H1 (cell line): ENCODE results near the gene CMYA5.

Experiments
- ATF3 ChIP-seq: IDR thresholded peaks from 2 replicates; pipeline ENCODE4 v1.6.1; 2011; ENCODE audit warnings: low read depth, mild to moderate bottlenecking, low read length; ENCODE audit not compliant: insufficient read depth
- CBX8 ChIP-seq: fragments of 300-800, 300-1000 bp; sonication (generic); IDR thresholded peaks from 2 replicates; pipeline ENCODE4 v1.7.1; 2016; ENCODE audit warnings: low read depth, low read length, borderline replicate concordance
- CEBPB ChIP-seq: IDR thresholded peaks from 2 replicates; pipeline ENCODE4 v1.6.1; 2012; ENCODE audit warnings: low read depth, low read length
- CREB1 ChIP-seq: IDR thresholded peaks from 2 replicates; pipeline ENCODE4 v1.6.1; 2012; ENCODE audit warnings: inconsistent platforms
- CTCF ChIP-seq, 3 experiments: IDR thresholded peaks; 1 replicate in 2 of 3; 2 replicates in 1 of 3; pipeline versions ENCODE4 v1.5.1 to v1.6.1; 2011; ENCODE audit warnings: low read length in 3 of 3, mild to moderate bottlenecking in 3 of 3, inconsistent platforms in 2 of 3, low read depth in 1 of 3, moderate library complexity in 1 of 3; ENCODE audit not compliant: insufficient read depth in 1 of 3; ENCODE audit errors: control extremely low read depth in 1 of 3
- EGR1 ChIP-seq: IDR thresholded peaks from 2 replicates; pipeline ENCODE4 v1.6.1; 2011; ENCODE audit warnings: low read depth, low read length, borderline replicate concordance
- EP300 ChIP-seq, 2 experiments: IDR thresholded peaks; 1 replicate in 1 of 2; 2 replicates in 1 of 2; pipeline ENCODE4 v1.6.1; 2011 to 2012; ENCODE audit warnings: low read depth in 2 of 2, low read length in 2 of 2, mild to moderate bottlenecking in 2 of 2, borderline replicate concordance in 1 of 2, inconsistent platforms in 1 of 2, moderate library complexity in 1 of 2
- GABPA ChIP-seq: IDR thresholded peaks from 2 replicates; pipeline ENCODE4 v1.6.1; 2011; ENCODE audit warnings: mild to moderate bottlenecking, low read length, moderate library complexity, borderline replicate concordance; ENCODE audit not compliant: insufficient read depth
- JUN ChIP-seq: IDR thresholded peaks from 2 replicates; pipeline ENCODE4 v1.6.1; 2011; ENCODE audit warnings: low read depth, mild to moderate bottlenecking, improper control_type of control experiment, low read length
- POLR2A ChIP-seq, 2 experiments: IDR thresholded peaks; 1 replicate in 1 of 2; 2 replicates in 1 of 2; pipeline ENCODE4 v1.6.1; 2011; ENCODE audit warnings: low read depth in 2 of 2, low read length in 2 of 2, mild to moderate bottlenecking in 2 of 2; ENCODE audit errors: control extremely low read depth in 1 of 2
- POLR2AphosphoS5 ChIP-seq: IDR thresholded peaks from 2 replicates; pipeline ENCODE4 v1.6.1; 2011; ENCODE audit warnings: low read depth, low read length
- TEAD4 ChIP-seq: IDR thresholded peaks from 2 replicates; pipeline ENCODE4 v1.6.1; 2012; ENCODE audit warnings: low read depth, low read length, inconsistent platforms, mixed read lengths
- YY1 ChIP-seq: IDR thresholded peaks from 2 replicates; pipeline ENCODE4 v1.6.1; 2011; ENCODE audit warnings: low read depth, mild to moderate bottlenecking, low read length
- ZNF274 ChIP-seq: IDR thresholded peaks from 2 replicates; pipeline ENCODE4 v1.7.0; 2012; ENCODE audit warnings: low read length, borderline replicate concordance; ENCODE audit errors: extremely low read depth

GRCh38 chr5:79844571-79844970 lies 154.9 kb downstream of the CMYA5 start:
- no peak for TF ChIP-seq CTCF (IDR thresholded peaks at IDR 0.05; ENCODE audit: control extremely low read depth in 1 of 3, insufficient read depth in 1 of 3, low read depth in 1 of 3, low read length in 3 of 3)
- no peak for TF ChIP-seq CEBPB
- no peak for TF ChIP-seq GABPA
- TF ChIP-seq TEAD4, result no peak
- no peak for TF ChIP-seq CREB1
- no peak for TF ChIP-seq ZNF274
- no peak for TF ChIP-seq POLR2A (IDR thresholded peaks at IDR 0.05; ENCODE audit: control extremely low read depth in 1 of 2, low read depth in 2 of 2, low read length in 2 of 2)
- no peak for TF ChIP-seq YY1
- no peak for TF ChIP-seq CBX8
- no peak for TF ChIP-seq POLR2AphosphoS5
- TF ChIP-seq JUN, result no peak
- TF ChIP-seq EP300 (IDR thresholded peaks at IDR 0.05; ENCODE audit: borderline replicate concordance in 1 of 2, low read depth in 2 of 2, low read length in 2 of 2), result no peak
- TF ChIP-seq EGR1, result no peak
- TF ChIP-seq ATF3, result no peak
